Mucosa of descending colon (tissue), 3 donors: Measurements from ENCODE around the gene BPHL. TPM values are rescaled to one million over a fixed set of nuclear protein-coding genes. Genes with fewer than 3 reads are reported as not detected.
"Not testable (repeated sequence)": the region's sequence is repeated elsewhere in the genome, so short reads cannot be mapped to it uniquely, and the experiment has no call there.

ENCODE experiments used
- ATAC-seq: fragments of 200-7000 bp; cut with Tn5 transposase; one replicate; pipeline ENCODE4 v1.9.1; 2020; ENCODE audit warnings: mild to moderate bottlenecking, moderate library complexity
- DNase-seq, 3 donors: peaks; one replicate each; pipeline ENCODE4 v3.0.0-alpha.2; 2020
- H3K36me3 ChIP-seq: fragments of 200-600 bp; one replicate; pipeline ENCODE4 v1.8.0; 2021; ENCODE audit warnings: low read depth, mild to moderate bottlenecking
- H3K4me1 ChIP-seq: fragments of 200-600 bp; one replicate; pipeline ENCODE4 v1.8.0; 2021; ENCODE audit warnings: low read depth, mild to moderate bottlenecking
- H3K4me3 ChIP-seq: fragments of 200-600 bp; one replicate; pipeline ENCODE4 v1.8.0; 2021; ENCODE audit warnings: mild to moderate bottlenecking
- H3K9me3 ChIP-seq: fragments of 200-600 bp; one replicate; pipeline ENCODE4 v1.8.0; 2021; ENCODE audit warnings: mild to moderate bottlenecking
- CTCF ChIP-seq: fragments of 200-600 bp; IDR thresholded peaks from one replicate; pipeline ENCODE4 v1.8.0; 2022; ENCODE audit warnings: antibody characterized with exemption, mild to moderate bottlenecking
- intact Hi-C, 2 donors: fragments of 100-400 bp; cut with DNase I in 1 of 2; cut with micrococcal nuclease in 1 of 2; formaldehyde crosslinking; loops; one replicate each; pipeline versions ENCODE4 v1.11.0 to v1.11.1; 2022; cut with DNase I, micrococcal nuclease
- total RNA-seq, 3 donors: library from RNA; stranded (reverse); fragmentation: NEBNext Ultra II Directional in 2 of 3; extraction: Animal tissue kit (Norgen Biotek cat#: 25700) in 2 of 3; gene quantifications; one replicate each; pipeline versions ENCODE4 v1.2.1 to v1.2.4, GENCODE V29; 2021 to 2023
- donor health status: DM: no; HTN: no; CAD: no; lungs with moderate emphysema.
- donor health status: DM: no; HTN: no; CAD: no.
- donor health status: DM: no; HTN: yes; CAD: no.

The BPHL gene
- total RNA-seq, 3 donors from 2014 or later, result 17.6 to 30.7 (median 30.0) TPM

- intact Hi-C loops, result no loop called here
- no peak for TF ChIP-seq CTCF
- no peak for ATAC-seq
- H3K9me3 ChIP-seq, result no peaks in the 10 kb centered on the region
- no peaks in the 10 kb centered on the region for H3K4me1 ChIP-seq
- no peak for DNase-seq
- H3K36me3 ChIP-seq, result no peaks in the 10 kb centered on the region
- no peak overlapping the region for H3K4me3 ChIP-seq
Measured at GRCh38 chr6:3194535-3195419, 76.3 kb downstream of the BPHL start.

- H3K4me1 ChIP-seq, result no peaks in the 10 kb centered on the region
- TF ChIP-seq CTCF, result no peak
- no peaks in the 10 kb centered on the region for H3K9me3 ChIP-seq
- ATAC-seq (no peak), DNase-seq (no peak)
- no peaks in the 10 kb centered on the region for H3K36me3 ChIP-seq
- no peak overlapping the region for H3K4me3 ChIP-seq
- intact Hi-C loops, result no loop called here
Measured at GRCh38 chr6:3195420-3195694, 76.8 kb downstream of the BPHL start.

GRCh38 chr6:3195695-3196497, 77.4 kb downstream of the BPHL start:
- DNase-seq (no peak), ATAC-seq (no peak)
- no peak for TF ChIP-seq CTCF
- intact Hi-C loops, result no loop called here
- Histone ChIP-seq H3K9me3 (no peaks in the 10 kb centered on the region), H3K4me1 (no peaks in the 10 kb centered on the region), H3K36me3 (no peaks in the 10 kb centered on the region), H3K4me3 (no peak overlapping the region)

GRCh38 chr6:3196770-3197169, 78.3 kb downstream of the BPHL start:
- DNase-seq (no peak), ATAC-seq (no peak)
- intact Hi-C loops, result no loop called here
- H3K9me3 ChIP-seq, result no peaks in the 10 kb centered on the region
- no peaks in the 10 kb centered on the region for H3K36me3 ChIP-seq
- TF ChIP-seq CTCF, result no peak
- H3K4me1 ChIP-seq, result no peaks in the 10 kb centered on the region
- H3K4me3 ChIP-seq, result no peak overlapping the region

GRCh38 chr6:3197734-3198133, 79.2 kb downstream of the BPHL start:
- DNase-seq, intact Hi-C loops, H3K36me3 ChIP-seq, ATAC-seq, H3K4me3 ChIP-seq, H3K9me3 ChIP-seq, H3K4me1 ChIP-seq: not testable (repeated sequence)

GRCh38 chr6:3199382-3199781, 80.9 kb downstream of the BPHL start:
- no peaks in the 10 kb centered on the region for H3K4me1 ChIP-seq
- ATAC-seq (no peak), DNase-seq (no peak)
- intact Hi-C loops, result no loop called here
- H3K9me3 ChIP-seq, result no peaks in the 10 kb centered on the region
- H3K36me3 ChIP-seq, result no peaks in the 10 kb centered on the region
- no peak overlapping the region for H3K4me3 ChIP-seq
- TF ChIP-seq CTCF, result no peak
